M059J (cell line): ENCODE data around the gene ACBD3. TPM values are rescaled to one million over a fixed set of nuclear protein-coding genes. Genes with fewer than 3 reads are reported as not detected.
"Not testable (repeated sequence)": the region's sequence is repeated elsewhere in the genome, so short reads cannot be mapped to it uniquely, and the experiment has no call there.

Experiments used
- DNase-seq: peaks from one replicate; pipeline ENCODE4 v3.0.0-alpha.2; 2012; ENCODE audit warnings: low read depth
- total RNA-seq: library from RNA; depleted of rRNA; stranded (reverse); fragments of >200 nt; shearing (Covaris generic); gene quantifications from 2 replicates; pipeline ENCODE4 v1.2.3, GENCODE V29; 2014; rRNA removed

The ACBD3 gene
- total RNA-seq, result 44.7 and 70.0 TPM in 2 replicates

GRCh38 chr1:226186124-226187018, at the start of gene ACBD3:
TSS of gene ACBD3 (minus strand) at chr1:226186741. CDS start at chr1:226186675, 66 bp downstream.
- peak; percentile 87 for DNase-seq

GRCh38 chr1:226233806-226234205, 47.3 kb upstream of the ACBD3 start:
- no peak for DNase-seq

- DNase-seq, result no peak
Observed at GRCh38 chr1:226233293-226233692, 46.8 kb upstream of the ACBD3 start.

GRCh38 chr1:226226601-226227000, 40.1 kb upstream of the ACBD3 start:
- no peak for DNase-seq

- DNase-seq, result no peak
Observed at GRCh38 chr1:226223786-226224244, 37.3 kb upstream of the ACBD3 start.

- DNase-seq, result no peak
Observed at GRCh38 chr1:226223157-226223785, 36.7 kb upstream of the ACBD3 start, which contains the start of gene MIXL1. TSS of gene MIXL1 (plus strand) at chr1:226223664. CDS start at chr1:226223682, 18 bp downstream.

- DNase-seq, result no peak
Observed at GRCh38 chr1:226222686-226223085, 36.1 kb upstream of the ACBD3 start.

GRCh38 chr1:226220473-226221189, 34.1 kb upstream of the ACBD3 start:
- no peak for DNase-seq

GRCh38 chr1:226217273-226217672, 30.7 kb upstream of the ACBD3 start:
- no peak for DNase-seq

GRCh38 chr1:226216056-226216455, 29.5 kb upstream of the ACBD3 start:
- DNase-seq, result no peak

- no peak for DNase-seq
Observed at GRCh38 chr1:226215239-226215638, 28.7 kb upstream of the ACBD3 start.

- DNase-seq, result no peak
Observed at GRCh38 chr1:226212545-226212944, 26.0 kb upstream of the ACBD3 start.

- no peak for DNase-seq
Observed at GRCh38 chr1:226211181-226211821, 24.8 kb upstream of the ACBD3 start.

GRCh38 chr1:226210571-226211176, 24.1 kb upstream of the ACBD3 start:
- DNase-seq, result no peak

- no peak for DNase-seq
Observed at GRCh38 chr1:226209307-226210059, 22.9 kb upstream of the ACBD3 start.

- DNase-seq, result no peak
Observed at GRCh38 chr1:226207048-226207447, 20.5 kb upstream of the ACBD3 start.

GRCh38 chr1:226204198-226204597, 17.7 kb upstream of the ACBD3 start:
- no peak for DNase-seq

GRCh38 chr1:226203655-226204054, 17.1 kb upstream of the ACBD3 start:
- DNase-seq, result no peak

- DNase-seq, result no peak
Observed at GRCh38 chr1:226203240-226203639, 16.7 kb upstream of the ACBD3 start.

- DNase-seq, result not testable (repeated sequence)
Observed at GRCh38 chr1:226202666-226203065, 16.1 kb upstream of the ACBD3 start.
